Sciatic nerve (tissue), 2 donors: ENCODE data around the gene DLG2. TPM values are rescaled to one million over a fixed set of nuclear protein-coding genes. Genes with fewer than 3 reads are reported as not detected.
"Not testable (repeated sequence)": the region's sequence is repeated elsewhere in the genome, so short reads cannot be mapped to it uniquely, and the experiment has no call there.

Experiments
- ATAC-seq: fragments of 200-7000 bp; cut with Tn5 transposase; one replicate; pipeline ENCODE4 v1.9.1; 2020; ENCODE audit warnings: mild to moderate bottlenecking, moderate library complexity
- DNase-seq: peaks from one replicate; pipeline ENCODE4 v3.0.0-alpha.2; 2020; ENCODE audit warnings: low spot score
- intact Hi-C: fragments of 100-400 bp; cut with DNase I; formaldehyde crosslinking; loops from one replicate; pipeline ENCODE4 v1.14.2; 2022
- total RNA-seq: library from RNA; stranded (reverse); fragmentation: NEBNext Ultra II Directional; extraction: Animal tissue kit (Norgen Biotek cat#: 25700); gene quantifications from one replicate; pipeline ENCODE4 v1.2.1, GENCODE V29; 2021
- donor health status: DM: no; HTN: no; CAD: no.
- donor health status: DM: no; HTN: no; CAD: no.

The DLG2 gene
- total RNA-seq, 1 donor from 2014 or later = 17.3 TPM

DNA sequence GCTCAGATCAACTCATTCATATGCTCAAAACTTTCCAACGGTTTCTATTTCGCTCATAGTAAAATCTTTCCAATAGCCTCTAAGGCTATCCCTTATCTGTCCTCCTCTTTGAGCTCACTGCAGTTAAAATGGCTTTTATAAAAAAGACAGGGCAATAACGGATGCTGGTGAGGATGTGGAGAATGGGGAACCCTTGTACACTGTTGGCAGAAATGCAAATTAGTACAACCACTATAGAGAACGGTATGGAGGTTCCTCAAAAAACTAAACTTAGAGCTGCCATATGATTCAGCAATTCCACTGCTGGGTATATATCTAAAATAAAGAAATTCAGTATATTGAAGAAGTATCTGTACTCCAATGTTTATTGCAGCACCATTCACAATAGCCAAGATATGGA lies 345.6 kb downstream of the DLG2 start:
- DNase-seq = no peak
- no peak for ATAC-seq
- intact Hi-C loops = no loop called here

DNA sequence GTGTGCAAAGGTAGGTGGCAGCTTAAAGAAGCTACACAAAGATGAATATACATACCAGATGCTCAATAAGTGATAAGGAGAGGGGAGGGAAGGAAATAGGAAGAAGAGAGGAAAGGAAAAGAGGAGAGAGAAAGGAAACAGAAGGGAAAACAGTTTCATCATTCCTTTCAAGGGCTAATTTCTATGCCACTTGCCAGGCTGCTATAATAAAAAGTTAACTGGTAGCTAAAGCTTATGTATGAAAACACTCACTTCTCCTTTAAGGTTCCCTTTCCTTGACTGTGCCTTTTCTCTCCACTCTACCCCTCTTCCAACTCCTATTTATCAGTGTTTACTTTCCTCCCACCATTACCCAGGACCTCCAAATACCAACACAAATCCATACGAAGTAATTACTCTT lies 347.9 kb downstream of the DLG2 start:
- intact Hi-C loops = no loop called here
- ATAC-seq = no peak
- no peak for DNase-seq

DNA sequence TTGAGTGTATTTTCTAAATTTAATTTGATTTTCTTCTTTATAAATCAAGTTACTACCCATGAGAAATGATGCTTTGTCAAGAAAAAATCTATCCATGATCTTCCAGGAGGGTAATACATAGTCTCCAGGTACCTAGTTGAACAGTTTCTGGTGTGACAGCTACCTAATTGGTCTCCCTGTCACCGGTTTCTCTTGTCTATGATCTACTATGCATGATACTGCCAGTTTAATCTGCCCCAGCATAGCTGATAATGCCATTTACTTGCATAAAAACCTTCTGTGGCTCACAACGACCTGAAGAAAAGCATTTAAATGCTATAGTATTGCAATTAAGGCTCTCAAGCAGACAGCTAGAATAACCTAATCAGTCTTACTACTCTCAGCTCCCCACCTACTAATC lies 349.5 kb downstream of the DLG2 start:
- ATAC-seq (no peak), DNase-seq (no peak)
- intact Hi-C loops = no loop called here

DNA sequence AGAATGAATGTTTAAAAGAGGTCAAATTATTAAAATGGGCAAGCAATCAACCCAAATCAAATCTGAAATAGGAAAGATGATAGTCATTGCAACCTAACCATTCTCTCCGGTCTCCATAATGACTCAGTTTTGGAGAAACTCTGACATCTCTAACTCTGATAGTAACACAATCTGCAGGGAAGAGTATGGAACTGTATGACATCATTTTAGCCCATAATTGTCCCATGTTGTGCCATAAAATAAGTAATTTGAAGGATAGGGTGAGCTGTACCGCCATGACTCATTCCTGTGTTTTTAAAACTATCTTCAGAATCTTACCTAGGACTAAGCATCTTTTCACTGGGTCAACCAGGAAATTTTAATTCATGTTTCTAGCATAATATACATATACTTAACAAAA lies 350.8 kb downstream of the DLG2 start:
- intact Hi-C loops = no loop called here
- DNase-seq = no peak
- ATAC-seq = no peak

DNA sequence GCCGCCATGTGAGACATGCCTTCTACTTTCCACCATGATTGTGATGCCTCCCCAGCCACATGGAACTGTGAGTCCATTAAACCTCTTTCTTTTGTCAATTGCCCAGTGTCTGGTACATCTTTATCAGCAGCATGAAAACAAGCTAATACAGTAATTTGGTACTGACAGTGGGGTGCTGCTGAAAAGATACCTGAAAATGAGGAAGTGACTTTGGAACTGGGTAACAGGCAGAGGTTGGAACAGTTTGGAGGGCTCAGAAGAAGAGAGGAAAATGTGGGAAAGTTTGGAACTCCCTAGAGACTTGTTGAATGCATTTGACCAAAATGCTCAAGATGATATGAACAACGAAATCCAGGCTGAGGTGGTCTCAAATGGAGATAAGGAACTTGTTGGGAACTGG lies 356.8 kb downstream of the DLG2 start:
- intact Hi-C loops, DNase-seq, ATAC-seq: not testable (repeated sequence)

DNA sequence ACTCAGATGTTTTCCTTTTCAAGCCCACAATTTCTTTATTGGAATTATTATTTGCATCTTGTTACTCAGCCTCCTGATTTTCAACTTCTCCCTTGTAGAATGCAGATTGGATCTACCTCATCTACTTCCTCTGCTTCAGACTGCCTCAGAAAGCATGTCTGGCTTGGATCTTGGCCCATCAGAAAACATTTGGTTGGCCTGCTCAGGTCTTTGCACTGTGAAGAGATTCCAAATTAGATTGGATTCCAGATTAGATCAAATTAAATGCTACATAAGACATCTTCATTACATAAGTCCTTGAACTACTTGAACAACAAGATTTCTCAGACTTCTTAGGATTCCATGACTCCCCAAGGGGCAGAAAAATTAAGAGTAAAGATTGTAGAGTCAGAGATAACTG lies 358.0 kb downstream of the DLG2 start:
- ATAC-seq (no peak), DNase-seq (no peak)
- intact Hi-C loops = no loop called here

DNA sequence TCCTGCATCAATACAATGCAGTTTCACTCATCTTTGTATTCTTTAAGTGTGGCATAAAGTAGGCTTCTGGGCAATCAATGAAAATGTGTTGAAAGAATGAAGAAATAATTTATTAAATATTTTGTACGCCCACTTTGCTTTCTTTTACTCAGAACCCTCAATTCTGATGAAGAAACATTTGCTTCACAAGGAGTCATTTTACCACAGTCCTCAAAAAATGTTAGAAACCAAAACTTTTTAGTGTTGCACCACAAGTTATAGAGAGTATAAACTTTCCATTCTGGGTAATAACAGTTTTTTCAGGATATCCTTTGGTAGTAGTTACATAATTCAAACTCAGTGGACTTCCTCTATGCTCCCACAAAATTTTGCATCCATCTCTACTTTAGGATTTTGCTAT lies 360.5 kb downstream of the DLG2 start:
- no peak for ATAC-seq
- intact Hi-C loops = no loop called here

DNA sequence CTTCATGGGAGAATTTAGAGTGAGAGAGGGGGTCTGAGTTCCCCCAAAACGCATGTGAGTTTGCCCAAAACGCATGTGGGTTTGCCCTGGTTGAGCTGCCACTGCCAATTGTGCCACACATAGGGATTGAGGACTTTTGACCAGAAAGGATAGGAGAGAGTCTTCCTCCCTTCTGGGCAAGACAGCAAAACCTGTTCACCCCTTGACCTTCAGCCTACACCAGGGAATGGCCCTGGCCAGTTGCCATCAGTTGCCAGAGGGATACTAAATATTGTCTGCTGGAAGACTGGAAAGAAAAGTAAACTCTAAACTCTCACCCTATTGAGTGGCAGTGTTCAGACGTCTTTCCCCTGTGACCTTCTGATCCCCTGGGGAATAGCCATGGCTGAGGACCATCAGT lies 363.8 kb downstream of the DLG2 start:
- no peak for DNase-seq

More for the DNA sequence above, 360.5 kb downstream of the DLG2 start:
- no peak for DNase-seq

DNA sequence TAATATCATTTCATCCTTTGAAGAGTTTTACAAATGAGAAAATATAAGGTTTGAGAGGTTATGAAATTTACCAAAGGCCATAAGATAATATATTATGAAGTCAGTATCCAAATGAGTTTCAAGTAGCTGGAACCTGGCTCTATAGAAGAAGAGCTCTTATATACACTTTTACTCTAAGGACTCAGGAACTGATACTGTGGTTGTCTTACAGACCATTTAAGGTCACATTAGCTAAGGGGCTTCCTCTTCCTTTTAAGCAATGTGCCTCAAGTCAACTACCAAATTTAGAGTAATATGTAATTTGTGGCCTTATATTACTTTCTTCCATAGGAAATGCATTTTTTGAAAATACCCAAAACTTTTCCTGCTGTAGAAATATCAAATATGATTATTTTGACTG lies 369.3 kb downstream of the DLG2 start:
- DNase-seq (no peak), ATAC-seq (no peak)
- intact Hi-C loops = no loop called here

More for the DNA sequence above, 363.8 kb downstream of the DLG2 start:
- intact Hi-C loops = no loop called here
- ATAC-seq = no peak

DNA sequence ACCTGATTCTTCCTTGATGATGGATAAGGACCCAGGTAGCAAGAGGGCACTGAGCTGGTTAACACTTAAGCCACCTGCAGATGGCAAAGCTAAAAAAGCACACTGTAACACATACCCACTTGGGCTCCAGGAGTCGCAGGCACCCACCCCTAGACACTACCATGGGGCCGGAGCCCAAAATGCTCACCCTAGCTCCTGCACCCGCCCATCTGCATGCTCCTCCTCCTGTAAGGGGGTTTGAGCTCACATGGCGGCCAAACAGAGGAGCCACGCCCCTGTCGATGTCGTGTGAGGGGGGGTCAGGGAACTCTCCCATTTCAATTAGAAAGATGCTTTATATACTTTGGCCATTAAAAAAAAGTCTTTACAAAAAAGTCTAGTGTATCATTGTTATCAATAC lies 370.7 kb downstream of the DLG2 start:
- intact Hi-C loops = no loop called here
- no peak for ATAC-seq
- no peak for DNase-seq

DNA sequence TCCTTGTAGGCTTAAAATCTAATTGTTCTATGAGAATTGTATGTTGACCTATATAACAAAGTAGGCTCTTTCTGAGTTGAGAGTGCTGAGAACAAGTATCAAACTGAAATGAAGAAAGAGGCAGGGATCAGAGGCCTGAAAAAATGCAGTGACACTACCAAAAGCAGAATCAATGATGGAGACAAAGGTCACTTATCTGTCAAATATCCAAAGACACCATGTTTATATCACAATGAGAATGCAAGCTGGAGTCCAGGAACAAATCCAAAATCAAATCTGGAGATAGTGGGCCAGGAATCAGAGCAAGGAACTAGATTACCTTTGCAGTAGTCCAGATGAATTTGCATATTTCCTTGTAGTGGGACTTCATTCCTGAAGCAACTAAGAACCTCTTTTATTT lies 377.7 kb downstream of the DLG2 start:
- ATAC-seq (no peak), DNase-seq (no peak)
- intact Hi-C loops = no loop called here

DNA sequence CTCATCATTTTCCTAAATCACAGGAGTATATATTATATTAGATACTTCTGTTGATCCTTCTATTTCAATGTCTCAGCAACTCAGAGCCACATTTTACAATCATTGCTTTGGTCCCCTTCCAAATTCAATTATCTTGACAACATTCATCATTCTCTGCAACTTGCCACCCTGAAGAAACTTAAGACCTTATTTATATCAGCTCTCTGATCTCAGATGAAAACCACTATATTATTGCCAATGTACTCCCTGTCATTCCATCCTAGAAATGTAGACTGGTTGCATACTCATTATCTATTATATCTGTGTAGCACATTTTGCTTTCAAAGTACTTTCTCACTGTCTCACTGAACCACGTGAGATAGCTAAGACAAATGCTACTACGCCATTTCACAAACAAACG lies 379.3 kb downstream of the DLG2 start:
- intact Hi-C loops = no loop called here
- DNase-seq (no peak), ATAC-seq (no peak)

DNA sequence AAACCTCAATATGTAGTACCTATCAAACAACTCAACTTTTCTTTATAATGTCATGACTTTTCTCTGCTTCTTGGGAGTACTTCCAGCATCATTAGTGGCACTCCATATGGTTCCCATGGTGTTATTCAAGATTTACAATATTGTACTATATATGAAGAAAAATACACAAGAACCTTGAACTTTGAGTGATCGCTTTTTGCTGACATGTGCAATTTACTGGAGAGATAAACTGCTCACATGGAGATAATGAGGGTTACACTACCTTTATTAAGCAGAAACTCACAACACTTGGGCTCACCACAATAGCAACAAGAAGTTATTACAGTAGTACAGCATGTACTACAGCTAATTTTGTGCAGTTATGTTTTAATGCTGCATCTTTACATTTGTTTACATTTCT lies 388.2 kb downstream of the DLG2 start:
- intact Hi-C loops = no loop called here
- DNase-seq (no peak), ATAC-seq (no peak)

DNA sequence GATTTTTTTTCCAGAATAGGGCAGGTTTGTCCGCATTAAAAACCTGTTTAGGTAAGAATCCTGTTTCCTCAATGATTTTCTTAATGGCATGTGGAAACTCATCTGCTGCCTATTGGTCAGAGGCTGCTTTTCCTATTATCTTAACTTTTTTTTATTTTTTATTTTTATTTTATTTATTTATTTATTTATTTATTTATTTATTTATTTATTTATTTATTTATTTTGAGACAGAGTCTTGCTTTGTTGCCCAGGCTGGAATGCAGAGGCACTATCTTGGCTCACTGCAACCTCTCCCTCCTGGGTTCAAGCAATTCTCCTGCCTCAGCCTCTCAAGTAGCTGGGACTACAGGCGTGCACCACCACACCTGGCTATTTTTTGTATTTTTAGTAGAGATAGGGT lies 389.1 kb downstream of the DLG2 start:
- intact Hi-C loops, ATAC-seq: not testable (repeated sequence)

DNA sequence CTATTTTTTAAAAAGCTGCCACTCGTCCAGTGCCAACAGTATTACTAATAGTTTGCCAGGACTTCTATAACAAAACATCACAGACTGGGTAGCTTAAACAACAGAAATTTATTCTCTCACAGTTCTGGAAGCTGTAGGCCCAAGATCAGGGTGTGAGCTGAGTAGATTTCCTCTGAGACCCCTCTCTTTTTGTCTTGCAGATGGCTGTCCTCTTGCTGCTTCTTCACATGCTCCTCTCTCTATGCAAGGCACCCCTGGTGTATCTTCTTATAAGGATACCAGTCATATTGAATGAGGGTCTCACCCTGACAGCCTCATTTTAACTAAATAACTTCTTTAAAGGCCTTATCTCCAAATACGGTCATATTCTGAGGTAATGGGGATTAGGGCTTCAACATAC lies 390.9 kb downstream of the DLG2 start:
- ATAC-seq (no peak), DNase-seq (no peak)
- intact Hi-C loops = no loop called here

More for the DNA sequence above, 389.1 kb downstream of the DLG2 start:
- not testable (repeated sequence) for DNase-seq

DNA sequence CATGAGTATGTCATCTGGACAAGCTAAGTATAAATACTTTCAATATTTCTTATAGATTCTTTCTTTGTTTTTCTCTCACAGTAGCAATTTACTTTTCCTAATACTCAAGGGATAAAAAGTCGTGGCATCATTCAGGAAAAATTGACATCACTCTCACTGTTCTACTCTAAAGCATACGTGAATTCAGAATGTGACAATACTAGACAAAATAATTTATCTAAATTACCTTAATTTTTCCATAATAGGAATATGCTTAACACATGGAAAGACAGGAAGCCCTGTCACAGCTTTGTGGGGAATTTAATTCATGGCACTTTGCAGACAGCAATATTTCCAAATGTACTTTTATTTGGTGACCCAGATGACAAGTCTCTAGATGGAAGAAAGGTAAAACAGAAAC lies 394.6 kb downstream of the DLG2 start:
- intact Hi-C loops = no loop called here
- no peak for ATAC-seq
- no peak for DNase-seq

DNA sequence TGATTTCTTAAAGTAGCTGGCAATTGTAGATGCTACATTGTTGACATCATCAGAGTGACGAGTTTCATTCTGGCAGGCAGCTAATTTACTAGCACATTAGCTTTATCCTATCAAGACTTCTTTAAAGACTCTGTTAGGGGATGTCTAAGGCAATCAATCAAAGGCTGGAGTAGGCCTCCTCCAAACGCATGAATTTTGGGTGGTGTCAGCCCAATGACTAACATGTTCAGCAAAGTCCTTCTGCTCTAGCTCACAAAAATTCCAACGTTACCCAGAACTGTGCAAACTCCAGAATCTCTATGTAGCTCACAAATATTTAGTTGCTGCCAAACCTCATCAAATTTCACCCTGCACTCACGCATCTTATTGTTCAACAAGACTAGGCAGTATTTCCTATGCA lies 395.6 kb downstream of the DLG2 start:
- no peak for DNase-seq
- intact Hi-C loops = no loop called here
- no peak for ATAC-seq

DNA sequence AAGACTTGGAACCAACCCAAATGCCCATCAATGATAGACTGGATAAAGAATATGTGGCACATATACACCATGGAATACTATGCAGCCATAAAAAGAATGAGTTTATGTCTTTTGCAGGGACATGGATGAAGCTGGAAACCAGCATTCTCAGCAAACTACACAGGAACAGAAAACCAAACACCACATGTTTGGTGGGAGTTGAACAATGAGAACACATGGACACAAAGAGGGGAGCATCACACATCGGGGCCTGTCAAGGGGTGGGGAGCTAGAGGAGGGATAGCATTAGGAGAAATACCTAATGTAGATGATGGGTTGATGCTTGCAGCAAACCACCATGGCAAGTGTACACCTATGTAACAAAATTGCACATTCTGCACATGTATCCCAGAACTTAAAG lies 397.4 kb downstream of the DLG2 start:
- intact Hi-C loops, ATAC-seq, DNase-seq: not testable (repeated sequence)

DNA sequence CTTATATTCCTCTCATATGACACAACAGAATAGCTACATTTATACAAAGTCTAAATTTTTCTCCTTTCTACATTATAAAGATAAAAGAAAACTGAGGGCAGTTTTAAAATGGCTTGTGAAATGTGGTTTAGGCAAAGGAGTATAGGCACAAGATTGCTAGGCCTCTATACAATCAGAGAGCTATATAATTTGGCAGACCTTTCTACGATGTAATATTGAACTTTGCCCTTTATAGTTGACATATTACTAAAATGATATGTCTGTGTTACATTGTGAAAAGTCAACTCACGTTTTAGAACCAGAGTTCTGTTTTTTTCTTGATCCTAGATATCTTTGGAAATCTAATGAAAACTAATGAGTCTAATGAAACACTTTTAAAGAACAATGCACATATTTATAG lies 430.2 kb downstream of the DLG2 start:
- no peak for ATAC-seq
- no peak for DNase-seq
- intact Hi-C loops = loop anchor here (1.0 kb wide), 1 partner anchor 24 kb away; no protein-coding TSS in a partner anchor

DNA sequence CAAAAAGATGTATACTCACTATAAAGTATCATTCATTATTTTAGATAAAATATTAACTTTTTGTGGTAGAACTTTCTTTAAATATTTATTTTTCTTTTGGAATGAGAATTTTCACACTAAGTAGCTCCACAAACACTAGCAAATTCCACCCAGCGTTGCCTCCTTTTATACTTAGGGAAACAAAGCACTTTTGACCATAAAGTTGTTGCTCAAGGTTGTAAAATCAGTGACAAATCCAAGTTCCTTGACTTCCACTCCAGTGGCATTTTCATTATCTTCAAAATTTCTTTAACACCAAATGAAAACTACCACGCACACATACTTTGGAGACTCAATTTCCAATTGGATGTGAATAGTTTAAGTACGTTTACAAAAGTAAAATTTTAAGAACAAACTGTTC lies 431.2 kb downstream of the DLG2 start:
- DNase-seq = no peak
- ATAC-seq = no peak
- intact Hi-C loops = loop anchor here (1.0 kb wide), 1 partner anchor 25 kb away; no protein-coding TSS in a partner anchor

DNA sequence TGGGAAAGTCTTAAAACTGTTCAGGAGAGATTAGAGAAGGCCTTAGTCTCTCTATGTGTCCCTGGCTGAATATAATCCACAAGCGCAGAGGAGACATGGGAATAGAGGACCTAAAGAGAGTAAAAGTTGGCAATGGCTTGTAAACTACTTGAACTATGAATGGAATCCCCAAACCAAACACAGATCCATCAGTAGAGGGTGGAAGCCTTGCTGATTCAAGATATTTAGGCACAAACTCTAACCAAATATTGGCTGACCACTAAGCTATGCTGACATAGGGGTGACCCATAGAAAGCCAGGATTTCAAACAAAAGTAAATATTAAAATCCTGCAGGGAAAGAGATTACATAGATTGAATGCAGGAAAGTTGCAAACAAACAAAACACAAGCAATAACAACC lies 439.2 kb downstream of the DLG2 start:
- ATAC-seq (no peak), DNase-seq (no peak)
- intact Hi-C loops = no loop called here

DNA sequence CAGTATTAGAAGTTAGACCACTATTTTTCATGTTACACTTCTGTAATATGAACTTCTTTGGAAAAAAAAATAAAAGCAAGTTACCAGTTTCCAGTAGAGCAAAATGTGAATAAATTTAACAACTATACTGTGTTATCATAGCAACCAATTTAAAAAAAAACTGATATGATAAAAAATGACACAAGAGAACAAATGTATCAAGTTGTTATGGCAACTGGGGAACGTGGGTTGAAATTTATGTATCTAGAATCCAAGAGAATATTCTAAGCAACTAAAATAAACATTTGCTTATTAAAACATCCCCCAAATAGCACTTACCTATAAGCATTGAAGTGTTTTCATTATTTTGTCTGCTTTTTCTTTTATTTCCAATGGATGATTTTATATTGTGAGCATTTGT lies 442.4 kb downstream of the DLG2 start:
- intact Hi-C loops = no loop called here
- no peak for DNase-seq
- no peak for ATAC-seq
